GM12873 (cell line): ENCODE measurements around the gene SHISA7.

Source experiments
- CTCF ChIP-seq: IDR thresholded peaks from 2 replicates; pipeline ENCODE4 v1.5.1; 2012; ENCODE audit warnings: low read depth, mild to moderate bottlenecking, moderate library complexity, low read length, control low read depth; ENCODE audit not compliant: insufficient read depth; ENCODE audit errors: missing control alignments

Gene SHISA7

GRCh38 chr19:55483706-55484592 is 40.8 kb upstream of the SHISA7 start:
- TF ChIP-seq CTCF: no peak

GRCh38 chr19:55482967-55483705 is 40.0 kb upstream of the SHISA7 start:
- no peak for TF ChIP-seq CTCF

GRCh38 chr19:55482156-55482961 is 39.3 kb upstream of the SHISA7 start:
- no peak for TF ChIP-seq CTCF

GRCh38 chr19:55481794-55482155 is 38.7 kb upstream of the SHISA7 start:
- no peak for TF ChIP-seq CTCF

GRCh38 chr19:55481148-55481793 is 38.2 kb upstream of the SHISA7 start:
- TF ChIP-seq CTCF: no peak

GRCh38 chr19:55479451-55480230 is 36.5 kb upstream of the SHISA7 start:
- TF ChIP-seq CTCF: no peak
